OCI-LY7 (cell line): ENCODE data around the gene SGPL1. TPM values are rescaled to one million over a fixed set of nuclear protein-coding genes. Genes with fewer than 3 reads are reported as not detected.

Source experiments
- BruUV-seq: library from RNA; stranded (reverse); fragments of 400-500 nt; replicated peaks from 2 replicates; lab custom pipeline; 2021; lab: Mats Ljungman, UMichigan
- CTCF ChIA-PET: fragments of 300-600 bp; sonication (Branson Sonifier 250); formaldehyde crosslinking; loops from one replicate; lab custom pipeline; 2022; ENCODE audit warnings: antibody characterized with exemption; ENCODE audit not compliant: unreplicated experiment; lab: Charles Lee
- POLR2A ChIA-PET: fragments of 300-600 bp; sonication (Branson Sonifier 250); formaldehyde crosslinking; loops from one replicate; lab custom pipeline; 2022; ENCODE audit warnings: antibody characterized with exemption; lab: Charles Lee
- DNase-seq: peaks from one replicate; pipeline ENCODE4 v3.0.0-alpha.2; 2015; ENCODE audit warnings: low spot score
- H2AFZ ChIP-seq: fragments of 200-600 bp; sonication (generic), shearing (Covaris generic); 2 replicates; pipeline ENCODE4 v1.6.1; 2014; ENCODE audit warnings: mild to moderate bottlenecking, antibody characterized with exemption, low read length, moderate library complexity
- H3K27ac ChIP-seq: fragments of 200-600 bp; sonication (generic); 2 replicates; pipeline ENCODE4 v1.5.1; 2014; ENCODE audit warnings: mixed run types, low read depth, mild to moderate bottlenecking, moderate library complexity, low read length, inconsistent platforms; ENCODE audit not compliant: poor library complexity, severe bottlenecking
- H3K36me3 ChIP-seq: fragments of 200-600 bp; sonication (generic); 2 replicates; pipeline ENCODE4 v1.6.1; 2014; ENCODE audit warnings: mild to moderate bottlenecking, antibody characterized with exemption, low read length, moderate library complexity, mixed read lengths; ENCODE audit not compliant: insufficient read depth
- H3K4me1 ChIP-seq: fragments of 200-600 bp; sonication (generic); 2 replicates; pipeline ENCODE4 v1.5.1; 2014; ENCODE audit warnings: mild to moderate bottlenecking, low read length; ENCODE audit not compliant: insufficient read depth, poor library complexity, severe bottlenecking
- H3K4me2 ChIP-seq: fragments of 200-600 bp; sonication (generic); 2 replicates; pipeline ENCODE4 v1.6.1; 2014; ENCODE audit warnings: mild to moderate bottlenecking, low read length
- H3K4me3 ChIP-seq: fragments of 200-600 bp; sonication (generic); 2 replicates; pipeline ENCODE4 v1.5.1; 2014; ENCODE audit warnings: mild to moderate bottlenecking, low read depth, low read length; ENCODE audit not compliant: poor library complexity, severe bottlenecking
- H3K79me2 ChIP-seq: fragments of 200-600 bp; sonication (generic); 2 replicates; pipeline ENCODE4 v1.6.1; 2016; ENCODE audit warnings: low read depth, mild to moderate bottlenecking, low read length, moderate library complexity, mixed read lengths; ENCODE audit not compliant: insufficient read depth
- H3K9me2 ChIP-seq: fragments of 200-600 bp; sonication (generic); 2 replicates; pipeline ENCODE4 v1.6.1; 2016; ENCODE audit warnings: mild to moderate bottlenecking, low read length, mixed read lengths; ENCODE audit not compliant: insufficient read depth
- H3K9me3 ChIP-seq: fragments of 200-600 bp; sonication (generic); 2 replicates; pipeline ENCODE4 v1.6.1; 2014; ENCODE audit warnings: mild to moderate bottlenecking, mixed run types, low read length, mixed read lengths
- H4K20me1 ChIP-seq: fragments of 200-600 bp; sonication (generic); 2 replicates; pipeline ENCODE4 v1.6.1; 2014; ENCODE audit warnings: mild to moderate bottlenecking, antibody characterized with exemption, low read length, moderate library complexity, mixed read lengths; ENCODE audit not compliant: insufficient read depth
- EZH2phosphoT487 ChIP-seq: fragments of 200-600 bp; sonication (generic); IDR thresholded peaks from 2 replicates; pipeline ENCODE4 v1.6.1; 2018; ENCODE audit warnings: low read depth, borderline replicate concordance, mild to moderate bottlenecking, mixed run types, antibody characterized with exemption, low read length, moderate library complexity, mixed read lengths
- intact Hi-C: fragments of 100-400 bp; cut with micrococcal nuclease; formaldehyde crosslinking; loops from one replicate; pipeline ENCODE4 v1.10.0; 2022; ENCODE audit not compliant: unreplicated experiment
- total RNA-seq, 2 experiments: library from RNA; depleted of rRNA in 1 of 2; stranded (reverse); fragments of >200 nt in 1 of 2; shearing (Covaris generic) in 1 of 2; gene quantifications; 2 replicates each; pipeline ENCODE4 v1.2.3, GENCODE V29; 2014 to 2022
- TF ChIP-seq, protein P1 (sequence below): fragments of 200-600 bp; sonication (generic); conservative IDR thresholded peaks from 2 replicates; pipeline ENCODE4 v1.5.1; 2014; ENCODE audit warnings: mild to moderate bottlenecking, antibody characterized with exemption, low read length, moderate library complexity, mixed read lengths

SGPL1 gene
- total RNA-seq, 2 experiments from 2014 or later, result 11.7 to 25.1 TPM

DNA sequence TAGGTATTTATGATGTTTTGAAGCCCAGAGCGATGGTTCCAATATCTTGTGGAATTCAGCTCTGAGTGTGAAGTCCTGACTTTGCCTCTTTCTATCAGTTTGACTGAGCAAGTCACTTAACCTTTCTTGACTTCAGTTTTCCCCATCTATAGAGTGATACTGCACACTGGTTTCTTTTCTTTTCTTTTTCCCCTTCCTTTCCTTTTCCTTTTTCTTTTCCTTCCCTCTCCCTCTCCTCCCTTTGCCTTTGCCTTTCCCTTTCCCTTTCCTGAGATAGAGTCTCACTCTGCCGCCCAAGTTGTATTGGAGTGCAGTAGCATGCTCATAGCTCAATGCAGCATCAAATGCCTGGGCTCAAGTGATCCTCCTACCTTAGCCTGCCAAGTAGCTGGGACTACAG, 20.6 kb downstream of the SGPL1 start:
- TF ChIP-seq EZH2phosphoT487, result no peak
- TF ChIP-seq, protein P1, sequence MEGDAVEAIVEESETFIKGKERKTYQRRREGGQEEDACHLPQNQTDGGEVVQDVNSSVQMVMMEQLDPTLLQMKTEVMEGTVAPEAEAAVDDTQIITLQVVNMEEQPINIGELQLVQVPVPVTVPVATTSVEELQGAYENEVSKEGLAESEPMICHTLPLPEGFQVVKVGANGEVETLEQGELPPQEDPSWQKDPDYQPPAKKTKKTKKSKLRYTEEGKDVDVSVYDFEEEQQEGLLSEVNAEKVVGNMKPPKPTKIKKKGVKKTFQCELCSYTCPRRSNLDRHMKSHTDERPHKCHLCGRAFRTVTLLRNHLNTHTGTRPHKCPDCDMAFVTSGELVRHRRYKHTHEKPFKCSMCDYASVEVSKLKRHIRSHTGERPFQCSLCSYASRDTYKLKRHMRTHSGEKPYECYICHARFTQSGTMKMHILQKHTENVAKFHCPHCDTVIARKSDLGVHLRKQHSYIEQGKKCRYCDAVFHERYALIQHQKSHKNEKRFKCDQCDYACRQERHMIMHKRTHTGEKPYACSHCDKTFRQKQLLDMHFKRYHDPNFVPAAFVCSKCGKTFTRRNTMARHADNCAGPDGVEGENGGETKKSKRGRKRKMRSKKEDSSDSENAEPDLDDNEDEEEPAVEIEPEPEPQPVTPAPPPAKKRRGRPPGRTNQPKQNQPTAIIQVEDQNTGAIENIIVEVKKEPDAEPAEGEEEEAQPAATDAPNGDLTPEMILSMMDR, result no peak
- ChIA-PET CTCF (no interaction called here), POLR2A (interaction anchor here (0.5 to 1.2 kb wide), 3 partner anchors 28 to 603 kb away, joined by 3 to 5 read pairs (median 3); partner anchors contain the start of gene PPA1)
- intact Hi-C loops, result no loop called here
- H2AFZ ChIP-seq, result no peak overlapping the region
- peaks cover 6% of the 10 kb centered on the region; the same call in 1 of the 2 replicates for H3K9me3 ChIP-seq
- H3K79me2 ChIP-seq, result no peaks in the 10 kb centered on the region
- DNase-seq, result no peak
- BruUV-seq, result no TSS peak
- no peak overlapping the region for H3K4me2 ChIP-seq
- no peak overlapping the region for H3K4me3 ChIP-seq
- peaks cover 17% of the 10 kb centered on the region for H3K36me3 ChIP-seq
- no peak overlapping the region for H3K27ac ChIP-seq
- H3K9me2 ChIP-seq, result no peaks in the 10 kb centered on the region
- no peaks in the 10 kb centered on the region for H3K4me1 ChIP-seq
- H4K20me1 ChIP-seq, result peaks cover 4% of the 10 kb centered on the region; the same call in 1 of the 2 replicates

DNA sequence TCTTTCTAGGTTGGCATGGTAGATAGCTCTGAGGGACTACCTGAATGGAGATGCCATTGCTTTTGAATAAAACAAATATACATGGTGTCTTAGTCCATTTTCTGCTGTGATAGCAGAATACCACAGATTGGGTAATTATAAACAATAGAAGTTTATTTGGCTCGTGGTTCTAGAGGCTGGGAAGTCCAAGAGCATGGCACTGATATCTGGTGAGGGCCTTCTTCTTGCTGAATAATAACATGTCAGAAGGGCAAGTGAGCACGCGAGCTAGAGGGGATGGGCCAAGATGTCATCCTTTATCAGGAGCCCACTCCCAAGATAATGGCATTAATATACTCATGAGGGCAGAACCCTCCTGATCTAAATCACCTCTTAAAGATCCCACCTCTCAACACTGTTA, 21.9 kb downstream of the SGPL1 start:
- CTCF ChIA-PET, result no interaction called here
- Histone ChIP-seq H3K36me3 (peaks cover 17% of the 10 kb centered on the region), H2AFZ (no peak overlapping the region), H4K20me1 (peaks cover 4% of the 10 kb centered on the region; the same call in 1 of the 2 replicates), H3K79me2 (no peaks in the 10 kb centered on the region), H3K4me3 (no peak overlapping the region), H3K27ac (no peak overlapping the region), H3K9me3 (peaks cover 6% of the 10 kb centered on the region; the same call in 1 of the 2 replicates), H3K4me1 (no peaks in the 10 kb centered on the region), H3K4me2 (no peak overlapping the region), H3K9me2 (no peaks in the 10 kb centered on the region)
- intact Hi-C loops, result no loop called here
- TF ChIP-seq, protein P1, result no peak
- no peak for TF ChIP-seq EZH2phosphoT487
- no TSS peak for BruUV-seq
- POLR2A ChIA-PET, result no interaction called here
- DNase-seq, result no peak

DNA sequence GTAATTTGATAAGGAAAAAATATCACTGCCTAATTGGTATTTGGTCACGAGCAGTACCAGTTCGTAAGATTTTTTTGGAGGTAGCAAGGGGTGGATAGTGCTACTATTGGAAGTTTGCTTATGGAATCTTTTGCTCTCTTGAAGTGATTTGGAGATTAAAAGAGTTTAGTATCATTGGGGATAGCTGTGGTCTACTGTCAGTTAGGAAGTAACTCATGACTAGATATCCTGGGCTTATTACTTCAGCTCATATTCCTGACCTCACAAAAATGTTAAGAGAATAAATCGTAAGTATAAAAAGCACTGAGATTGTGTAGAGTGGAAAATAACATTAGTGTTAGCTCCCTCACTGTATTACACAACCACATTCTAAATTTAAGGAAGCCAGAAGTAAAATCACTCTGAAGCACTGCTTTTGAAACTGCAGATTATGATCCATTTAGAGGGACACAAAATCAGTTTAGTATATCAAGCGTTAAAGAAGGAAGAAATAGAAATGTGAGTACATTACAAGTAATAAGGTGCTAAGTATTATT, 22.6 kb downstream of the SGPL1 start:
- Histone ChIP-seq H3K9me3 (peaks cover 6% of the 10 kb centered on the region; the same call in 1 of the 2 replicates), H3K27ac (no peak overlapping the region), H3K4me3 (no peak overlapping the region), H2AFZ (no peak overlapping the region), H4K20me1 (no peaks in the 10 kb centered on the region), H3K36me3 (peaks cover 17% of the 10 kb centered on the region), H3K4me2 (no peak overlapping the region), H3K4me1 (no peaks in the 10 kb centered on the region), H3K9me2 (no peaks in the 10 kb centered on the region), H3K79me2 (no peaks in the 10 kb centered on the region)
- TF ChIP-seq EZH2phosphoT487, result no peak
- TF ChIP-seq, protein P1, result no peak
- intact Hi-C loops, result no loop called here
- no peak for DNase-seq
- ChIA-PET POLR2A (no interaction called here), CTCF (no interaction called here)
- BruUV-seq, result no TSS peak
